GM19193 (cell line): ENCODE data around the gene BCL2L11.

ENCODE experiments used
- POLR2A ChIP-seq: IDR thresholded peaks from 4 replicates; pipeline ENCODE4 v1.6.1; 2011; ENCODE audit not compliant: insufficient read depth, insufficient read length; ENCODE audit errors: extremely low read depth

The BCL2L11 gene

GRCh38 chr2:111168528-111169239, 48.0 kb downstream of the BCL2L11 start:
- TF ChIP-seq POLR2A = no peak

- TF ChIP-seq POLR2A = no peak
Measured at GRCh38 chr2:111169268-111169667, 48.6 kb downstream of the BCL2L11 start.

- TF ChIP-seq POLR2A = no peak
Measured at GRCh38 chr2:111169924-111170323, 49.2 kb downstream of the BCL2L11 start.

- no peak for TF ChIP-seq POLR2A
Measured at GRCh38 chr2:111171337-111171930, 50.7 kb downstream of the BCL2L11 start.

- TF ChIP-seq POLR2A = no peak
Measured at GRCh38 chr2:111172666-111173065, 52.0 kb downstream of the BCL2L11 start.

GRCh38 chr2:111173338-111173737, 52.6 kb downstream of the BCL2L11 start:
- TF ChIP-seq POLR2A = no peak

- no peak for TF ChIP-seq POLR2A
Measured at GRCh38 chr2:111173856-111174255, 53.1 kb downstream of the BCL2L11 start.

- TF ChIP-seq POLR2A = no peak
Measured at GRCh38 chr2:111175615-111176014, 54.9 kb downstream of the BCL2L11 start.

GRCh38 chr2:111176388-111176787, 55.7 kb downstream of the BCL2L11 start:
- TF ChIP-seq POLR2A = no peak

GRCh38 chr2:111176867-111177266, 56.2 kb downstream of the BCL2L11 start:
- no peak for TF ChIP-seq POLR2A

GRCh38 chr2:111178296-111178695, 57.6 kb downstream of the BCL2L11 start:
- no peak for TF ChIP-seq POLR2A

- TF ChIP-seq POLR2A = no peak
Measured at GRCh38 chr2:111178730-111179405, 58.2 kb downstream of the BCL2L11 start.

- no peak for TF ChIP-seq POLR2A
Measured at GRCh38 chr2:111182121-111182520, 61.4 kb downstream of the BCL2L11 start.

- TF ChIP-seq POLR2A = no peak
Measured at GRCh38 chr2:111182740-111183139, 62.0 kb downstream of the BCL2L11 start.

GRCh38 chr2:111184725-111185310, 64.1 kb downstream of the BCL2L11 start:
- TF ChIP-seq POLR2A = no peak

GRCh38 chr2:111185361-111186022, 64.8 kb downstream of the BCL2L11 start:
- no peak for TF ChIP-seq POLR2A

GRCh38 chr2:111186121-111186715, 65.5 kb downstream of the BCL2L11 start:
- no peak for TF ChIP-seq POLR2A
